Subcutaneous adipose tissue (tissue), 4 donors: ENCODE results near the gene UQCRH. TPM values are rescaled to one million over a fixed set of nuclear protein-coding genes. Genes with fewer than 3 reads are reported as not detected.

Experiments used
- total RNA-seq, 4 donors: library from RNA; depleted of rRNA; stranded (reverse); fragments of >200 nt; gene quantifications; one replicate each; pipeline ENCODE4 v1.1.0, GENCODE V29; 2016
- TF ChIP-seq, protein P1 (sequence below): fragments of 450-650 bp; IDR thresholded peaks from one replicate; pipeline ENCODE4 v1.5.1; 2016; ENCODE audit warnings: low read depth, mild to moderate bottlenecking, control low read depth, antibody characterized with exemption, moderate library complexity

UQCRH gene
- total RNA-seq, 4 donors from 2014 or later: 301 to 496 (median 395) TPM

- TF ChIP-seq, protein P1, sequence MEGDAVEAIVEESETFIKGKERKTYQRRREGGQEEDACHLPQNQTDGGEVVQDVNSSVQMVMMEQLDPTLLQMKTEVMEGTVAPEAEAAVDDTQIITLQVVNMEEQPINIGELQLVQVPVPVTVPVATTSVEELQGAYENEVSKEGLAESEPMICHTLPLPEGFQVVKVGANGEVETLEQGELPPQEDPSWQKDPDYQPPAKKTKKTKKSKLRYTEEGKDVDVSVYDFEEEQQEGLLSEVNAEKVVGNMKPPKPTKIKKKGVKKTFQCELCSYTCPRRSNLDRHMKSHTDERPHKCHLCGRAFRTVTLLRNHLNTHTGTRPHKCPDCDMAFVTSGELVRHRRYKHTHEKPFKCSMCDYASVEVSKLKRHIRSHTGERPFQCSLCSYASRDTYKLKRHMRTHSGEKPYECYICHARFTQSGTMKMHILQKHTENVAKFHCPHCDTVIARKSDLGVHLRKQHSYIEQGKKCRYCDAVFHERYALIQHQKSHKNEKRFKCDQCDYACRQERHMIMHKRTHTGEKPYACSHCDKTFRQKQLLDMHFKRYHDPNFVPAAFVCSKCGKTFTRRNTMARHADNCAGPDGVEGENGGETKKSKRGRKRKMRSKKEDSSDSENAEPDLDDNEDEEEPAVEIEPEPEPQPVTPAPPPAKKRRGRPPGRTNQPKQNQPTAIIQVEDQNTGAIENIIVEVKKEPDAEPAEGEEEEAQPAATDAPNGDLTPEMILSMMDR: no peak
Observed at GRCh38 chr1:46301406-46301807, 2.1 kb upstream of the UQCRH start.

DNA sequence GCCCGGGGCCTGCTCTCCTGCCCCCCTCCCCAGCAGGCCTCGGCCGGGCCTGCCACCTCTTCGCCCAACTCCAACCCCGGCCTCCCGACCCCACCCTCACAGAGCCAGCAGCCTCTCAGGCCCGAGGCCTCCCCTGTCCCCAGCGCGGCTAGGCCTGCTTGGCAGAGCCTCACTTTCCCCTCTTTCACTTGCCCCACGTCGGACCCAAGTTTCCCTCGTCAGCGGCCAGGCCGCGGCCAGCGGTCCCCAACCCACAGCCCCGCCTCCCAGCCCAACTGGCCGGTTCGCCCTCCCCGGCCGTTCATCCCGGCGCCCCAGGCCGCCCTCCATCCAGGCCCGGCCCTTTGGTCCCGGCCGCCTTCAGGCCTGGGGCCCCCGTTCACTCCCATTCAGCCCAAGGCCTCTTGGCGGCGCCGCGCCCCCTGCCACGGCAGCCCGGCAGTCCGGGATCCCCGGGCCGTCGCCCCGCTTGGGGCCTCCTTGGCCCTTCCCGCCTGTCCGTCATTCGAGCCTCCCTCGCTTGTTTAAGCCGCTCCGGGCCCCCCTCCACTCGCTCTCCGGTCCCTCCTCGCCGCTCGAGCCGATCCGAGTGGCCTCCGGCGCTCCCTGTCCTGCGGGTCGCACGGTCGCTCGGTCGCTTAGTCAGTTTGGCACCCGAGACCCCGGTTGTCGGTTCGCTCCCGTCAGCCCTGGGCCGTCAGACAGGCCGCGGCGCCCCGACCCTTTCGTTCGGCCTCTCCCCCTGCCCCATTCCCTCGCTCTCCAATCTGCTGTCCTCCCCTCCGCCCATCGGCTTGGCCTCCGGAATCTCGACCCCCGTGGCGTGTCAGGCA is 1.5 kb upstream of the UQCRH start:
- TF ChIP-seq, protein P1: no peak

- TF ChIP-seq, protein P1: no peak
Observed at GRCh38 chr1:46302641-46303037, 859 bp upstream of the UQCRH start.

GRCh38 chr1:46303872-46304326 is 401 bp downstream of the UQCRH start:
- TF ChIP-seq, protein P1: no peak

GRCh38 chr1:46306159-46306530 is 2.6 kb downstream of the UQCRH start:
- TF ChIP-seq, protein P1: no peak

DNA sequence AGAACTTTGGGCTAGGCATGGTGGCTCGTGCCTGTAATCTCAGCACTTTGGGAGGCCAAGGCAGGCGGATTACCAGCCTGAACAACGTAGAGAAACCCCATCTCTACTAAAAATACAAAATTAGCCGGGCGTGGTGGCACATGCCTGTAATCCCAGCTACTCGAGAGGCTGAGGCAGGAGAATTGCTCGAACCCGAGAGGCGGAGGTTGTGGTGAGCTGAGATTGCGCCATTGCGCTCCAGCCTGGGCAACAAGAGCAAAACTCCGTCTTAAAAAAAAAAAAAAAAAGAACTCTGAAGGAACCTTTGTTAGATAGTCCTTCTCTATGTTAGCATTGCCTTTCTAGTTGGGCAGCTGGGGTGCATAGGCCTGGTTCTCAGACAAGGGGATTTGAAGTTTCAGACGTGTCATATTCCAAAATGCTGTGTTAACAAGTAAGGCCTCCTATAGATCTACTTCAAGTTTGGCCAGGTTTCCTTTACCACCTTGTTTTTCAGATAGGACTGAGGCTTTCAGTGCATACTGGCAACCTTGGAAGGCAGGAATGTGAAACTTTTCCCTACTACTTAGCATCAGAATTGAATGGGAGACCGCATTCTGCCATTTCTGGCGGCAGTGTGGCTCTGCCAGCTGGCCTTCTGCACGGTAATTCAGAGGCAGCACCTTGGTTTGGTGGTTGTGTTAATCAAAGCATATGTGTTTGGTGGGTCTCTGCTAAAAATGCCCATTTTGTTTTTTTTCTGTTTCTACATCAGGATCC is 6.1 kb downstream of the UQCRH start:
- TF ChIP-seq, protein P1: no peak

GRCh38 chr1:46310321-46310720 is 6.8 kb downstream of the UQCRH start:
- TF ChIP-seq, protein P1: no peak
